ENCODE measurements around the gene ALAD.
"Not testable (repeated sequence)": the region's sequence is repeated elsewhere in the genome, so short reads cannot be mapped to it uniquely, and the experiment has no call there.

GRCh38 chr9:113406353-113406752, 5.3 kb upstream of the ALAD start:
- not testable (repeated sequence) for TF ChIP-seq POLR2A (IDR thresholded peaks at IDR 0.05; ENCODE audit: low read depth, low read length); POLR2AphosphoS5 (IDR thresholded peaks at IDR 0.05; ENCODE audit: low read depth, low read length); TAF1 (IDR thresholded peaks at IDR 0.05; ENCODE audit: borderline replicate concordance, low read depth, low read length)
